GM21737 (cell line): ENCODE measurements around the gene C15orf39.
"Not testable (repeated sequence)": the region's sequence is repeated elsewhere in the genome, so short reads cannot be mapped to it uniquely, and the experiment has no call there.

Experiments
- ATAC-seq: cut with Tn5 transposase; IDR thresholded peaks from one replicate; pipeline ENCODE4 v1.9.1; 2021; ENCODE audit warnings: mild to moderate bottlenecking, moderate library complexity; ENCODE audit not compliant: unreplicated experiment

The C15orf39 gene

GRCh38 chr15:75258620-75259343 is 57.1 kb downstream of the C15orf39 start:
- ATAC-seq = not testable (repeated sequence)

GRCh38 chr15:75259873-75260272 is 58.2 kb downstream of the C15orf39 start:
- ATAC-seq = not testable (repeated sequence)
